Liver (tissue), 9 donors: ENCODE results near the gene CCL4L2. TPM values are rescaled to one million over a fixed set of nuclear protein-coding genes. Genes with fewer than 3 reads are reported as not detected.
"Not testable (repeated sequence)": the region's sequence is repeated elsewhere in the genome, so short reads cannot be mapped to it uniquely, and the experiment has no call there.

Source experiments
- DNase-seq: peaks from one replicate; pipeline ENCODE4 v3.0.0-alpha.2; 2017; ENCODE audit warnings: low spot score
- H3K27ac ChIP-seq, 2 donors: one replicate each; pipeline ENCODE4 v1.7.0; 2013; ENCODE audit warnings: inconsistent platforms in 2 of 2, low read length in 2 of 2, control low read depth in 1 of 2, low read depth in 1 of 2, mild to moderate bottlenecking in 1 of 2
- H3K27me3 ChIP-seq, 4 donors: one replicate each; pipeline versions ENCODE4 v1.6.1 to v1.7.0; 2013; ENCODE audit warnings: low read length in 3 of 4, inconsistent platforms in 1 of 4, mild to moderate bottlenecking in 1 of 4, moderate library complexity in 1 of 4; ENCODE audit not compliant: control insufficient read depth in 4 of 4, insufficient read depth in 4 of 4
- H3K36me3 ChIP-seq, 4 donors: one replicate each; pipeline versions ENCODE4 v1.6.1 to v1.7.0; 2013; ENCODE audit warnings: low read length in 3 of 4, mild to moderate bottlenecking in 3 of 4, low read depth in 1 of 4, moderate library complexity in 1 of 4; ENCODE audit not compliant: control insufficient read depth in 4 of 4, insufficient read depth in 3 of 4
- H3K4me1 ChIP-seq, 4 donors: one replicate each; pipeline versions ENCODE4 v1.6.1 to v1.7.0; 2013; ENCODE audit warnings: low read length in 3 of 4, mild to moderate bottlenecking in 3 of 4, moderate library complexity in 1 of 4; ENCODE audit not compliant: control insufficient read depth in 4 of 4, insufficient read depth in 4 of 4
- H3K4me3 ChIP-seq, 3 donors: one replicate each; pipeline versions ENCODE4 v1.6.1 to v1.7.0; 2013; ENCODE audit warnings: low read length in 3 of 3, control low read depth in 1 of 3, low read depth in 1 of 3, mild to moderate bottlenecking in 1 of 3
- H3K9ac ChIP-seq, 2 donors: one replicate each; pipeline ENCODE4 v1.7.0; 2013; ENCODE audit warnings: low read length in 2 of 2, mild to moderate bottlenecking in 2 of 2, moderate library complexity in 2 of 2, control low read depth in 1 of 2, low read depth in 1 of 2
- H3K9me3 ChIP-seq, 4 donors: one replicate each; pipeline versions ENCODE4 v1.6.1 to v1.7.0; 2013; ENCODE audit warnings: low read length in 3 of 4; ENCODE audit not compliant: control insufficient read depth in 4 of 4
- EGR1 ChIP-seq, 2 donors: IDR thresholded peaks; 2 replicates each; pipeline ENCODE4 v1.6.1; 2016 to 2018; ENCODE audit warnings: antibody characterized with exemption in 2 of 2, low read depth in 2 of 2
- GABPA ChIP-seq, 2 donors: IDR thresholded peaks in 1 of 2; conservative IDR thresholded peaks in 1 of 2; 2 replicates each; pipeline ENCODE4 v1.6.1; 2016; ENCODE audit warnings: antibody characterized with exemption in 2 of 2, mild to moderate bottlenecking in 1 of 2, moderate library complexity in 1 of 2
- HNF4G ChIP-seq: IDR thresholded peaks from 2 replicates; pipeline ENCODE4 v1.6.1; 2016; ENCODE audit warnings: antibody characterized with exemption
- JUND ChIP-seq, 2 donors: IDR thresholded peaks; 2 replicates each; pipeline ENCODE4 v1.6.1; 2016; ENCODE audit warnings: antibody characterized with exemption in 2 of 2
- MAX ChIP-seq: IDR thresholded peaks from 2 replicates; pipeline ENCODE4 v1.6.1; 2016; ENCODE audit warnings: antibody characterized with exemption
- NR2F2 ChIP-seq: IDR thresholded peaks from 2 replicates; pipeline ENCODE4 v1.6.1; 2016; ENCODE audit warnings: antibody characterized with exemption
- REST ChIP-seq: IDR thresholded peaks from 2 replicates; pipeline ENCODE4 v1.6.1; 2016; ENCODE audit warnings: antibody characterized with exemption, mild to moderate bottlenecking
- TAF1 ChIP-seq: conservative IDR thresholded peaks from 2 replicates; pipeline ENCODE4 v1.6.1; 2016; ENCODE audit warnings: antibody characterized with exemption, mild to moderate bottlenecking
- ZBTB33 ChIP-seq: IDR thresholded peaks from 2 replicates; pipeline ENCODE4 v1.6.1; 2016; ENCODE audit warnings: antibody characterized with exemption
- WGBS: extraction: QIAGEN DNeasy Blood & Tissue Kit; methylation state at CpG from one replicate; pipeline ENCODE4 v1.1.7; 2013; 5-methylcytosine and 5-hydroxymethylcytosine counted together
- polyA plus RNA-seq, 2 donors: library from polyadenylated mRNA; stranded (reverse) in 1 of 2; unstranded in 1 of 2; fragments of 200-250 nt in 1 of 2; fragments of >200 nt in 1 of 2; fragmentation: Nextera tagmentation in 1 of 2; extraction: Ambion mirVana in 1 of 2; gene quantifications; one replicate each; pipeline versions ENCODE4 v1.2.1 to v1.2.3, GENCODE V29; 2013 to 2015
- total RNA-seq, 2 donors: library from RNA; depleted of rRNA; stranded (reverse); fragments of >200 nt; gene quantifications; one replicate each; pipeline ENCODE4 v1.2.3, GENCODE V29; 2014
- donor health status: healthy.
- donor health status: healthy.
- donor health status: healthy.
- donor health status: healthy.
- donor health status: healthy.

CCL4L2 gene
- total and polyA plus RNA-seq, 4 donors = 0.50 to 2.8 (median 1.1) TPM

GRCh38 chr17:36185416-36185815, 25.4 kb upstream of the CCL4L2 start:
- Histone ChIP-seq H3K4me3 (no peak overlapping the region), H3K4me1 (peaks cover 7 to 25% (median 15%) of the 10 kb centered on the region in 4 donors), H3K9me3 (no peaks in the 10 kb centered on the region), H3K27me3 (no peaks in the 10 kb centered on the region), H3K36me3 (no peaks in the 10 kb centered on the region), H3K9ac (peak overlapping the region in 1 of 2 donors; percentile 2), H3K27ac (no peak overlapping the region)
- 44% methylated on average over 2 of the region's 2 CpGs for WGBS
- DNase-seq = no peak
- TF ChIP-seq HNF4G = no peak
- no peak for TF ChIP-seq NR2F2
- no peak for TF ChIP-seq JUND (IDR thresholded peaks at IDR 0.05)
- no peak for TF ChIP-seq GABPA (IDR thresholded peaks at IDR 0.05 in 1 of 2, conservative IDR thresholded peaks at IDR 0.05 in 1 of 2)
- no peak for TF ChIP-seq ZBTB33
- TF ChIP-seq REST = no peak
- no peak for TF ChIP-seq EGR1 (IDR thresholded peaks at IDR 0.05; ENCODE audit: low read depth in 2 of 2)
- no peak for TF ChIP-seq MAX
- no peak for TF ChIP-seq TAF1

- H3K4me1 ChIP-seq = peaks cover 9 to 31% (median 20%) of the 10 kb centered on the region in 4 donors
- DNase-seq, H3K27me3 ChIP-seq, H3K36me3 ChIP-seq, H3K4me3 ChIP-seq, H3K9me3 ChIP-seq: not testable (repeated sequence)
- peak overlapping the region; percentile 19 to 56 for H3K27ac ChIP-seq
- 67% methylated on average over 13 of the region's 13 CpGs for WGBS
- H3K9ac ChIP-seq = peak overlapping the region in 1 of 2 donors; percentile 42
These were observed 23.8 kb upstream of the CCL4L2 start for GRCh38 chr17:36186810-36187763.

GRCh38 chr17:36187943-36188665, 22.8 kb upstream of the CCL4L2 start:
- Histone ChIP-seq H3K9ac (peak overlapping the region in 1 of 2 donors; percentile 16), H3K27ac (peak overlapping the region; percentile 55 to 56), H3K4me1 (peaks cover 15 to 35% (median 22%) of the 10 kb centered on the region in 4 donors)
- 72% methylated on average over 5 of the region's 5 CpGs for WGBS
- not testable (repeated sequence) for H3K27me3 ChIP-seq, H3K4me3 ChIP-seq, H3K36me3 ChIP-seq, DNase-seq, H3K9me3 ChIP-seq
